ENCODE data around the gene UBALD2. TPM values are rescaled to one million over a fixed set of nuclear protein-coding genes. Genes with fewer than 3 reads are reported as not detected.

UBALD2 gene
- total RNA-seq, 4 donors from 2014 or later = 14.0 to 74.1 (median 50.4) TPM

GRCh38 chr17:76232342-76232741 is 32.8 kb upstream of the UBALD2 start:
- H3K27ac ChIP-seq = no peak overlapping the region
- H3K4me1 ChIP-seq = no peaks in the 10 kb centered on the region
- DNase-seq = no peak
- H3K27me3 ChIP-seq = no peaks in the 10 kb centered on the region
- no peak overlapping the region for H3K4me3 ChIP-seq
- H3K36me3 ChIP-seq = no peaks in the 10 kb centered on the region
- no peaks in the 10 kb centered on the region for H3K9me3 ChIP-seq
- no peak for TF ChIP-seq CTCF (IDR thresholded peaks at IDR 0.05)
- no peak for TF ChIP-seq POLR2A (IDR thresholded peaks at IDR 0.05)

- TF ChIP-seq CTCF (IDR thresholded peaks at IDR 0.05) = no peak
- TF ChIP-seq POLR2A (IDR thresholded peaks at IDR 0.05) = no peak
- H3K4me1 ChIP-seq = no peaks in the 10 kb centered on the region
- H3K36me3 ChIP-seq = no peaks in the 10 kb centered on the region
- H3K27me3 ChIP-seq = no peaks in the 10 kb centered on the region
- H3K4me3 ChIP-seq = no peak overlapping the region
- no peak for DNase-seq
- H3K27ac ChIP-seq = no peak overlapping the region
- no peaks in the 10 kb centered on the region for H3K9me3 ChIP-seq
Measured at GRCh38 chr17:76233588-76234353, 31.4 kb upstream of the UBALD2 start.

- Histone ChIP-seq H3K4me3 (no peak overlapping the region), H3K27me3 (no peaks in the 10 kb centered on the region), H3K36me3 (no peaks in the 10 kb centered on the region), H3K9me3 (no peaks in the 10 kb centered on the region), H3K4me1 (no peaks in the 10 kb centered on the region), H3K27ac (no peak overlapping the region)
- TF ChIP-seq CTCF (IDR thresholded peaks at IDR 0.05) (no peak), POLR2A (IDR thresholded peaks at IDR 0.05) (no peak)
- no peak for DNase-seq
Measured at GRCh38 chr17:76234354-76234679, 30.8 kb upstream of the UBALD2 start.

GRCh38 chr17:76235883-76236282 is 29.3 kb upstream of the UBALD2 start:
- Histone ChIP-seq H3K4me1 (peaks cover 0 to 6% (median 2%) of the 10 kb centered on the region in 4 donors), H3K27ac (no peak overlapping the region), H3K4me3 (no peak overlapping the region), H3K27me3 (no peaks in the 10 kb centered on the region), H3K36me3 (no peaks in the 10 kb centered on the region), H3K9me3 (no peaks in the 10 kb centered on the region)
- no peak for DNase-seq
- TF ChIP-seq CTCF (IDR thresholded peaks at IDR 0.05) (no peak), POLR2A (IDR thresholded peaks at IDR 0.05) (no peak)

- TF ChIP-seq CTCF (IDR thresholded peaks at IDR 0.05) (no peak), POLR2A (IDR thresholded peaks at IDR 0.05) (no peak)
- H3K27ac ChIP-seq = no peak overlapping the region
- H3K4me3 ChIP-seq = no peak overlapping the region
- H3K9me3 ChIP-seq = no peaks in the 10 kb centered on the region
- peaks cover 5 to 13% (median 7%) of the 10 kb centered on the region in 4 donors for H3K4me1 ChIP-seq
- H3K27me3 ChIP-seq = no peaks in the 10 kb centered on the region
- no peak for DNase-seq
- no peaks in the 10 kb centered on the region for H3K36me3 ChIP-seq
Measured at GRCh38 chr17:76236603-76237002, 28.5 kb upstream of the UBALD2 start.

Measured in Peyer's patch (tissue), 4 donors.